NCI-H187 (cell line): Measurements from ENCODE around the gene UPF3A.
"Not testable (repeated sequence)": the region's sequence is repeated elsewhere in the genome, so short reads cannot be mapped to it uniquely, and the experiment has no call there.

ENCODE experiments used
- DNase-seq, 2 experiments: peaks; one replicate each; lab custom pipeline; 2025; lab: John Stamatoyannopoulos, UW

Gene UPF3A

DNA sequence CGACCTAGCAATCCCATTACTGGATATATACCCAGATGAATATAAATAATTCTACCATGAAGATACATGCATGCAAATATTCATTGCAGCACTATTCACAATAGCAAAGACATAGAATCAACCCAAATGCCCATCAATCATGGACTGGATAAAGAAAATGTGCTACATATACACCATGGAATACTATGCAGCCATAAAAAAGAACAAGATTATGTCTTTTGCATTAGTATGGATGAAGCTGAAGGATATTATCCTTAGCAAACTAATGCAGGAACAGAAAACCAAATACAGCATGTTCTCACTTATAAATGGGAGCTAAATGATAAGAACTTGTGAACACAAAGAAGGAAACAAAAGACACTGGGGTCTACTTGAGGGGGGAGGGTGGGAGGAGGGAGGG is 55.1 kb downstream of the UPF3A start:
- not testable (repeated sequence) for DNase-seq

- DNase-seq = no peak
Observed at GRCh38 chr13:114338959-114339358, 57.6 kb downstream of the UPF3A start.

- DNase-seq = peak in 1 of 2 experiments; percentile 63
Observed at GRCh38 chr13:114339857-114340534, 58.6 kb downstream of the UPF3A start.

GRCh38 chr13:114341003-114341777 is 59.8 kb downstream of the UPF3A start:
- DNase-seq = no peak

GRCh38 chr13:114347256-114347655 is 65.9 kb downstream of the UPF3A start:
- DNase-seq = not testable (repeated sequence)

GRCh38 chr13:114352763-114353162 is 71.4 kb downstream of the UPF3A start:
- not testable (repeated sequence) for DNase-seq

DNA sequence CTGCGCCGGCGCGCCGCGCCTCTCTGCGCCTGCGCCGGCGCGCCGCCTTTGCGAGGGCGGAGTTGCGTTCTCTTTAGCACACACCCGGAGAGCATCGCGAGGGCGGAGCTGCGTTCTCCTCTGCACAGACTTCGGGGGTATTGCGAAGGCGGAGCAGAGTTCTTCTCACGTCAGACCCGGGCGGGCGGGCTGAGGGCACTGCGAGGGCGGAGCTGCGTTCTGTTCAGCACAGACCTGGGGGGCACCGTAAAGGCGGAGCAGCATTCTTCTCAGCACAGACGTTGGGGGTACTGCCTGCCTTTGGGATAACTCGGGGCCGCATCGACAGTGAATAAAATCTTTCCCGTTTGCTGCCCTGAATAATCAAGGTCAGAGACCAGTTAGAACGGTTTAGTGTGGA is 72.0 kb downstream of the UPF3A start:
- DNase-seq = not testable (repeated sequence)
